Pancreas (tissue), 10 donors: ENCODE results near the gene PARP8. TPM values are rescaled to one million over a fixed set of nuclear protein-coding genes. Genes with fewer than 3 reads are reported as not detected.

Experiments
- ATAC-seq, 4 donors: fragments of 200-7000 bp; cut with Tn5 transposase; one replicate each; pipeline versions ENCODE4 v1.8.0 to v1.9.1; 2020; ENCODE audit warnings: mild to moderate bottlenecking in 4 of 4, moderate library complexity in 4 of 4
- DNase-seq, 6 donors: peaks; one replicate each; pipeline ENCODE4 v3.0.0-alpha.2; 2020
- FAIRE-seq: peaks from 2 replicates; lab custom pipeline; 2012; peaks lifted over from hg19 to GRCh38; lab: Jason Lieb, UNC
- H3K27ac ChIP-seq, 4 donors: fragments of 200-600 bp; sonication (generic); 1 replicate in 3 of 4; 2 replicates in 1 of 4; pipeline versions ENCODE4 v1.5.0 to v1.8.0; 2020
- H3K27me3 ChIP-seq, 4 donors: fragments of 200-600 bp; one replicate each; pipeline ENCODE4 v1.8.0; 2021
- H3K36me3 ChIP-seq, 3 donors: fragments of 200-600 bp; sonication (generic) in 1 of 3; one replicate each; pipeline versions ENCODE4 v1.5.0 to v1.8.0; 2020 to 2021
- H3K4me1 ChIP-seq, 3 donors: fragments of 200-600 bp; one replicate each; pipeline ENCODE4 v1.8.0; 2021
- H3K4me3 ChIP-seq, 4 donors: fragments of 200-600 bp; sonication (generic) in 2 of 4; one replicate each; pipeline versions ENCODE4 v1.5.0 to v1.8.0; 2020 to 2021
- H3K9me3 ChIP-seq, 4 donors: fragments of 200-600 bp; one replicate each; pipeline ENCODE4 v1.8.0; 2021
- WGBS, 2 donors: extraction: QIAGEN DNeasy Blood & Tissue Kit; methylation state at CpG; one replicate each; pipeline ENCODE4 v1.1.7; 2013; 5-methylcytosine and 5-hydroxymethylcytosine counted together
- intact Hi-C, 3 donors: fragments of 100-400 bp; cut with DNase I; formaldehyde crosslinking; loops; one replicate each; pipeline versions ENCODE4 v1.11.1 to v1.14.2; 2022
- polyA plus RNA-seq, 2 donors: library from polyadenylated mRNA; stranded (reverse); fragments of 200-250 nt; gene quantifications; one replicate each; pipeline ENCODE4 v1.2.3, GENCODE V29; 2013
- total RNA-seq, 6 donors: library from RNA; stranded (reverse); fragmentation: NEBNext Ultra II Directional in 4 of 6; extraction: Animal tissue kit (Norgen Biotek cat#: 25700) in 4 of 6; gene quantifications; one replicate each; pipeline versions ENCODE4 v1.2.1 to v1.2.4, GENCODE V29; 2021 to 2023
- TF ChIP-seq, protein P1 (sequence below), 4 donors: fragments of 200-600 bp; sonication (generic) in 3 of 4; IDR thresholded peaks; one replicate each; pipeline versions ENCODE4 v1.5.0 to v1.8.0; 2021; ENCODE audit warnings: antibody characterized with exemption in 4 of 4
- donor health status: healthy with polysubstance abuse.
- donor health status: DM: no; HTN: no; CAD: no; lungs with moderate emphysema.
- donor health status: DM: no; HTN: no; CAD: no.
- donor health status: control.
- donor health status: control.
- donor health status: Bipolar disorder and iron deficiency.
- donor health status: DM: yes; HTN: yes; CAD: no.
- donor health status: DM: no; HTN: no; CAD: no.
- donor health status: DM: no; HTN: no; CAD: no.
- donor health status: DM: yes; HTN: yes; CAD: no.

Gene PARP8
- total and polyA plus RNA-seq, 8 donors = 4.7 to 25.0 (median 13.4) TPM

DNA sequence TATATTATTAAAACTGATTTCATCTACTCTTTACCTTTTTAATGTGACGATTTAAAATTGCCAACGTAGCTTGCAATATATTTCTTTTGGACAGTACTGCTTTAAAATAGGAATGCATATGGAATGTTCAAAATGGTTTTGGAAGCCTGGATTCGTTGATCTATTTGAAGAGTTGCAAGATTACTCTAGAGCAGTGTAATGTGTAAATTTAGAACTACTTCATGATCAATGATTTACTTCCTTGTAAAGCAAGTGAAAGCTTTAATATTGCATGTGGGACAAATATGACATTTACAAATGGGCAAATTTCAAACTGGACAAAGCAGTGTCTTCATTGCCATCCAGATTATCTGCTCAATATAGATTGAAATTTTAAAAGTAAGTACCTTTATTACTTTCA lies 38.3 kb downstream of the PARP8 start:
- Histone ChIP-seq H3K27ac (no peak overlapping the region), H3K27me3 (no peaks in the 10 kb centered on the region), H3K4me3 (no peak overlapping the region), H3K36me3 (no peaks in the 10 kb centered on the region), H3K4me1 (peaks cover 0 to 10% (median 5%) of the 10 kb centered on the region in 3 donors), H3K9me3 (no peaks in the 10 kb centered on the region)
- 60 to 62% methylated on average over 3 of the region's 3 CpGs for WGBS, 2 donors
- TF ChIP-seq, protein P1, sequence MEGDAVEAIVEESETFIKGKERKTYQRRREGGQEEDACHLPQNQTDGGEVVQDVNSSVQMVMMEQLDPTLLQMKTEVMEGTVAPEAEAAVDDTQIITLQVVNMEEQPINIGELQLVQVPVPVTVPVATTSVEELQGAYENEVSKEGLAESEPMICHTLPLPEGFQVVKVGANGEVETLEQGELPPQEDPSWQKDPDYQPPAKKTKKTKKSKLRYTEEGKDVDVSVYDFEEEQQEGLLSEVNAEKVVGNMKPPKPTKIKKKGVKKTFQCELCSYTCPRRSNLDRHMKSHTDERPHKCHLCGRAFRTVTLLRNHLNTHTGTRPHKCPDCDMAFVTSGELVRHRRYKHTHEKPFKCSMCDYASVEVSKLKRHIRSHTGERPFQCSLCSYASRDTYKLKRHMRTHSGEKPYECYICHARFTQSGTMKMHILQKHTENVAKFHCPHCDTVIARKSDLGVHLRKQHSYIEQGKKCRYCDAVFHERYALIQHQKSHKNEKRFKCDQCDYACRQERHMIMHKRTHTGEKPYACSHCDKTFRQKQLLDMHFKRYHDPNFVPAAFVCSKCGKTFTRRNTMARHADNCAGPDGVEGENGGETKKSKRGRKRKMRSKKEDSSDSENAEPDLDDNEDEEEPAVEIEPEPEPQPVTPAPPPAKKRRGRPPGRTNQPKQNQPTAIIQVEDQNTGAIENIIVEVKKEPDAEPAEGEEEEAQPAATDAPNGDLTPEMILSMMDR (IDR thresholded peaks at IDR 0.05) = no peak
- peak in 1 of 4 donors; percentile 43 for ATAC-seq
- DNase-seq = no peak
- intact Hi-C loops = no loop called here
- FAIRE-seq = no peak

DNA sequence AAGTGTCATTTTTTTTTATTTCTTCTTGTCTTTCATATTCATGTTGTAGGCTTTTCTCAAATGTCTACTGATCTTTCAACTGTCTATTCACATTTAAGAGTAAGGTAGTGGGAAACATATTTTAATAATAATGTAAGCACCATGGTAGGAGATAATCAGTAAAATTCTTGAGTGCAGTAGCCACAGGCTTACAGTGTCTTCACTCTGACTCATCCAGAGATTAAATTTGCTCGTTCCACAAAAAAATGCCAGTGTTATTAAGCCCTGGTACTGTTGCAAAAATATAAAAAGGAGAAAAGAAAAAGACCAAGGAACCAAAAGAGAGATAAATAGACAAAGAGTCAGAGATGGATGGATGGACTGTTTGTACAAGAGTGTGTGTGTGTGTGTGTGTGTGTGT lies 43.0 kb downstream of the PARP8 start:
- Histone ChIP-seq H3K9me3 (no peaks in the 10 kb centered on the region), H3K36me3 (no peaks in the 10 kb centered on the region), H3K27me3 (no peaks in the 10 kb centered on the region), H3K4me3 (no peak overlapping the region), H3K27ac (no peak overlapping the region), H3K4me1 (peaks cover 0 to 27% (median 17%) of the 10 kb centered on the region in 3 donors)
- DNase-seq = no peak
- intact Hi-C loops = no loop called here
- FAIRE-seq = no peak
- TF ChIP-seq, protein P1 (IDR thresholded peaks at IDR 0.05) = no peak
- ATAC-seq = no peak
- WGBS, 2 donors = 76 to 77% methylated on average over 1 of the region's 1 CpG

DNA sequence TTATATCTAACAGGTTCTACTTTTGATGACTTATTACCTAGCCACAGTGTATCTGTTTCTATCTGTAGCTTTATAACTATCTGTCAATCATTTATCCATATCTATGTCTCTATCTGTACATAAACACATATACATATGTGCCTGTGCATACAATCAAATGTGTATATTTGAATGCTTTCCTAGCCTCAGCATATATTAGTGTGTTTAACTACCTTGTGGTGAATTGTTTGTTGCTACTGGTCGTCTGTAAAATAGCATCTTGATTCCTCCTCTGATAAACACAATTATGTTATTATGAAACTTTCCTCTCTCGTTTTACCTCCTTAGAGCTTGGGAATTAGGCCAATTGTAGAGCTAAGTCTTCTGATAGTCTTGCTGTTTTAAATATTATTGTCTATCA lies 44.4 kb downstream of the PARP8 start:
- Histone ChIP-seq H3K27me3 (no peaks in the 10 kb centered on the region), H3K9me3 (no peaks in the 10 kb centered on the region), H3K4me3 (peak overlapping the region in 1 of 4 donors; percentile 5), H3K4me1 (peaks cover 0 to 22% (median 11%) of the 10 kb centered on the region in 3 donors), H3K27ac (peak overlapping the region in 2 of 4 donors; percentile 37 to 44), H3K36me3 (no peaks in the 10 kb centered on the region)
- DNase-seq = no peak
- ATAC-seq = peak in 1 of 4 donors; percentile 8
- no peak for FAIRE-seq
- 8 to 23% methylated on average over 2 of the region's 2 CpGs for WGBS, 2 donors
- TF ChIP-seq, protein P1 (IDR thresholded peaks at IDR 0.05) = no peak
- intact Hi-C loops = no loop called here

DNA sequence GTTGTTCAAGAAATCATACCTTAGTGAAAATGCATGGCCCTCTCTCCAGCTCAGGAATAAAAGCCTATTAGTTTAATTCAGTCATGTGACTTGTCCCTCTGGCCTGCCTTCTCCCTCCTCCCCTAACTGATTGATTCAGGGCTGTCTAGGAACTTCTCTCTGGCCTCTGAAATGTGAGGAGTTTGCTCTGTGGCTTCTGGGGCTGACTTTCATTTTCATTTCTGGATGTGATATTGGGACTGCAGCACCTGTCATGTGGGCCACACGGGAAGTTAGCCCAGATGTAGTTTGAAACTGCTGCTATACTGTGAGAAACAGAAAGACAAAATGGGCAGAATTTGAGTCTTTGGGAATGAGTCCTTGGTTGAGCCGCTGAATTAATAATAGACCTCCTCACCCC lies 44.8 kb downstream of the PARP8 start:
- Histone ChIP-seq H3K36me3 (no peaks in the 10 kb centered on the region), H3K9me3 (no peaks in the 10 kb centered on the region), H3K27ac (peak overlapping the region in 2 of 4 donors; percentile 37 to 44), H3K4me3 (peak overlapping the region in 1 of 4 donors; percentile 5), H3K27me3 (no peaks in the 10 kb centered on the region), H3K4me1 (peaks cover 0 to 22% (median 11%) of the 10 kb centered on the region in 3 donors)
- 22 to 25% methylated on average over 2 of the region's 2 CpGs for WGBS, 2 donors
- FAIRE-seq = no peak
- peak in 4 of 6 donors; percentile 4 to 28 (median 15) for DNase-seq
- ATAC-seq = peak; percentile 92 to 97 (median 94)
- intact Hi-C loops = no loop called here
- TF ChIP-seq, protein P1 (IDR thresholded peaks at IDR 0.05) = no peak

DNA sequence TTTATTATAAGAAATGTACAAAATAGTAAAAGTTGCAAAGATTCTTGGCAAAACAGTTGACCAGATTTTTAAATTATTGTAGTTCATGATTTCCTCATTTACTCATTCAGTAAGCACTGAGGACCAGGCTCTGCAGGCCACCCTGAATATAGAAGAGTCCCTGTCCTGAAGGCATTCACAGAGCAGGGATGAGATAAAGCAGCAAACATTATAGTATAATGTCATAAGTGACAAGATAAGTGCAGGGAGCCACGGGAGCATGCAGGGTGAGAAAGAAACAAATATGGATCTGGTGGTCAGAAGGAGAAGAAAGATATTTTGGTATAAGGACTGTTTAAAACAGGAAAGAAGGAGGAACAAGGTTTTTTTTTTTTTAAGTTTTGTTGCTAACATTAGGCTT lies 46.0 kb downstream of the PARP8 start:
- 50 to 63% methylated on average over 1 of the region's 1 CpG for WGBS, 2 donors
- Histone ChIP-seq H3K4me3 (no peak overlapping the region), H3K4me1 (peaks cover 0 to 22% (median 14%) of the 10 kb centered on the region in 3 donors), H3K9me3 (no peaks in the 10 kb centered on the region), H3K27ac (no peak overlapping the region), H3K36me3 (no peaks in the 10 kb centered on the region), H3K27me3 (no peaks in the 10 kb centered on the region)
- TF ChIP-seq, protein P1 (IDR thresholded peaks at IDR 0.05) = no peak
- FAIRE-seq (no peak), DNase-seq (no peak), ATAC-seq (no peak)
- intact Hi-C loops = no loop called here
